ENCODE results near the gene NSUN5. TPM values are rescaled to one million over a fixed set of nuclear protein-coding genes. Genes with fewer than 3 reads are reported as not detected.

NSUN5 gene
- total RNA-seq, 4 donors from 2014 or later = 31.4 to 39.7 (median 35.0) TPM

DNA sequence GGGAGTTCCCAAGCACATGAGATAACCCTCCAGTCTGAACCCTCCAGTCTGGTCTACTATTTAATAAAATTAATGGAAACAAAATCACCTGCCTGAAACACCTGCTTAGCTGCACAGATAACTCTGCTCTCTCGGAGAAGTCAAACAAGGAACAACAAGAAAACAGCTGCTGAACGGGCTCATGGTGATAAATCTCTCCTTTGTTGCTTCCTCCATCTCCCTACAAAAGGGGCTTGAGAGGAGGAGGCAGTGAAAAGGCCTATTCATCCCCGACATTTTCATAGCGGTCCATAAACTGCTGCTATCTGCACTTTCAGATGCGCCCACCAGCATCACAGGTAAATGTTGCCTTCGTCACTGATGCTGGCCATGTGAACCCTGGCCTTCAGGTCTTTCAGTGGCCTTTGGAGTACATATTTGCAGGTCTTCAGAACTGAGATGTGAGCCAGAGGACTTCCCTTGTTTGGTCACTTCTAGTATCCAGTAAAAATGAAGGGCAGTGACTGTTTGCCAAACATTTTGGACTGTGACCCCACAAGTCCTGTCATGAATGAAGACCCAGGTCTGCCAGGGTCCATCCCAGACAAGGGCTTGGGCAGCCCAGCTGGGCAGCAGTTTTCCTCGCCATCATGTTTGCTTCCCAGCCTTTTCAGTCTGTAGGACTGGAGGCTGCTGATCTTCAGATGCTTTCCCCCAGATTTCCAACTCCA, 35.2 kb upstream of the NSUN5 start:
- intact Hi-C loops (cut with DNase I; ENCODE audit: low total_unique reads) = no loop called here
- no peak for DNase-seq (ENCODE audit: low spot score in 2 of 2)
- WGBS, 2 donors = 90% methylated on average over 7 of the region's 7 CpGs
- no peak overlapping the region for H3K4me3 ChIP-seq (ENCODE audit: low read depth, poor library complexity, severe bottlenecking)
- TF ChIP-seq, protein P1, sequence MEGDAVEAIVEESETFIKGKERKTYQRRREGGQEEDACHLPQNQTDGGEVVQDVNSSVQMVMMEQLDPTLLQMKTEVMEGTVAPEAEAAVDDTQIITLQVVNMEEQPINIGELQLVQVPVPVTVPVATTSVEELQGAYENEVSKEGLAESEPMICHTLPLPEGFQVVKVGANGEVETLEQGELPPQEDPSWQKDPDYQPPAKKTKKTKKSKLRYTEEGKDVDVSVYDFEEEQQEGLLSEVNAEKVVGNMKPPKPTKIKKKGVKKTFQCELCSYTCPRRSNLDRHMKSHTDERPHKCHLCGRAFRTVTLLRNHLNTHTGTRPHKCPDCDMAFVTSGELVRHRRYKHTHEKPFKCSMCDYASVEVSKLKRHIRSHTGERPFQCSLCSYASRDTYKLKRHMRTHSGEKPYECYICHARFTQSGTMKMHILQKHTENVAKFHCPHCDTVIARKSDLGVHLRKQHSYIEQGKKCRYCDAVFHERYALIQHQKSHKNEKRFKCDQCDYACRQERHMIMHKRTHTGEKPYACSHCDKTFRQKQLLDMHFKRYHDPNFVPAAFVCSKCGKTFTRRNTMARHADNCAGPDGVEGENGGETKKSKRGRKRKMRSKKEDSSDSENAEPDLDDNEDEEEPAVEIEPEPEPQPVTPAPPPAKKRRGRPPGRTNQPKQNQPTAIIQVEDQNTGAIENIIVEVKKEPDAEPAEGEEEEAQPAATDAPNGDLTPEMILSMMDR (IDR thresholded peaks at IDR 0.05) = no peak
- no peak for TF ChIP-seq POLR2A (IDR thresholded peaks at IDR 0.05)

DNA sequence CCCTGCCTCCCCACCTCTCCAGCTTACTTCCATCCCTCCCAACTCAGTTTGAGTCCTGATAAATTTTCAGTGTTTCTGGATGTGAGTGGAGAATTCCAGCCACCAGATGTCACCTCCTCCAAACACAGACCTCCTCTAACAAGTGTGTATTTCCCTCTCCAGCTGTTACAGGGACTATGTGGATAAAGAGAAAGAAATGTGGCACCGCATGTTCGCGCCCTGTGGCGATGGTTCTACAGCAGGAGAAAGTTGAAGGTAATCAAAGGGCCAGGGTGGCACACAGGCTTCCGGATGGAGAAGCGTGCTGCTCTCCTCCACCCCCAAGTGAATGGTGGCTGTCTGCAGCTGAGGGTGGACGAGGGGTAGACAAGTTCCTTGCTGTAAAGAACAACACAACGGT, 34.0 kb upstream of the NSUN5 start:
- TF ChIP-seq, protein P1 (IDR thresholded peaks at IDR 0.05) = no peak
- TF ChIP-seq POLR2A (IDR thresholded peaks at IDR 0.05) = no peak
- 21 to 33% methylated on average over 8 of the region's 8 CpGs for WGBS, 2 donors
- H3K4me3 ChIP-seq (ENCODE audit: low read depth, poor library complexity, severe bottlenecking) = no peak overlapping the region
- DNase-seq (ENCODE audit: low spot score in 2 of 2) = no peak
- intact Hi-C loops (cut with DNase I; ENCODE audit: low total_unique reads) = no loop called here

DNA sequence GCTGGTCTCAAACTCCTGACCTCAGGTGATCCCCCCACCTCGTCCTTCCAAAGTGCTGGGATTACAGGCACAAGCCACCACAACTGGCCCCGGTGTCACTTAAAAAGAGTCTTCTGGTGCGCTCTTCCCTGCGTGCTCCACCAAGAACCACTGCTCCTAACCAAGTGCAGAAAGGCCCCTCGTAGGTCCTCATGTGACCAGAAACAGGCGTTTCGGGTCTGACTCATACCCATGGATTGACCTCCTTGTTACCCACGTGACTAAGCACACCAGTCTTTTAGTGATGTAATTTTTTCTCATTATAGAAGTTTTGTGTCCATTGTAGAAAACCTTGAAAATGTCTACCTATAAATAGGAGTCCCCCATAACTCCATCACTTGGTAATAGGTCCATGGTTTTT, 33.3 kb upstream of the NSUN5 start:
- WGBS, 2 donors = 59 to 61% methylated on average over 8 of the region's 8 CpGs
- intact Hi-C loops (cut with DNase I; ENCODE audit: low total_unique reads) = no loop called here
- TF ChIP-seq, protein P1 (IDR thresholded peaks at IDR 0.05) = no peak
- TF ChIP-seq POLR2A (IDR thresholded peaks at IDR 0.05) = no peak
- DNase-seq (ENCODE audit: low spot score in 2 of 2) = no peak
- no peak overlapping the region for H3K4me3 ChIP-seq (ENCODE audit: low read depth, poor library complexity, severe bottlenecking)

DNA sequence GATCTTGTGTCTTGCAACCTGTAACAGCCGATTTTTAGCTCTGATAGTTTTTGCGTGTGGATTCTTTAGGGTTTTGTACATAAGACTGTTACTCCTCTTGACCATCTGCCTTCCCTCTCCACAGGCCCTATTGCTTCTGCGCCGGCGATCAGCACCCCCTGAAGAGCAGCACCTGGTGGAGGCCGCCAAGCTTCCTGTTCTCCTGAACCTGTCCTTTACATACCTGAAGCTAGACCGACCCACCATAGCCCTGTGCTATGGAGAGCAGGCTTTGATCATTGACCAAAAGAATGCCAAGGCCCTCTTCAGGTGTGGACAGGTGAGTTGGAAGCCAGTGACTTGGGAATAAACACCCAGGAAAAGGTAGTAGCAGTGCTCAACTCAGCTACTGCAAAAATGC, 31.9 kb upstream of the NSUN5 start:
- intact Hi-C loops (cut with DNase I; ENCODE audit: low total_unique reads) = no loop called here
- 70 to 80% methylated on average over 7 of the region's 7 CpGs for WGBS, 2 donors
- no peak overlapping the region for H3K4me3 ChIP-seq (ENCODE audit: low read depth, poor library complexity, severe bottlenecking)
- DNase-seq (ENCODE audit: low spot score in 2 of 2) = no peak
- TF ChIP-seq POLR2A (IDR thresholded peaks at IDR 0.05) = no peak
- TF ChIP-seq, protein P1 (IDR thresholded peaks at IDR 0.05) = no peak

DNA sequence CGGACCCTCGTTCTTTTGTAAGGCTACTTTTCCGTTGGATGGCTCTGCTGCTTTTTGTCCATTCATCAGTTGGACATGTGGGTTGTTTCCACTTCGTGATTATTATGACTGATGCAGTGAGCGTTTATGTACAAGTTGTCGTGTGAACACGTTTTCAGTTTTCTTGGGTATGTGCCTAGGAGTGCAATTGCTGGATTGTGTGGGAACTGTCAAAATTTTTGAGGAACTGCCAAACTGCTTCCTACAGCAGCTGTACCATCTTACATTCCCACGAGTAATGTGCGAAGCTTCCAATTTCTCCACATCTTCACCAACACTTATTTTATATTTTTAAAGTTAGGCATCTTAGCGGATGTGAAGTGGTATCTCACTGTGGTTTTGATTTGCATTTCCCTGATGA, 29.7 kb upstream of the NSUN5 start:
- TF ChIP-seq POLR2A (IDR thresholded peaks at IDR 0.05) = no peak
- TF ChIP-seq, protein P1 (IDR thresholded peaks at IDR 0.05) = no peak
- no peak overlapping the region for H3K4me3 ChIP-seq (ENCODE audit: low read depth, poor library complexity, severe bottlenecking)
- no peak for DNase-seq (ENCODE audit: low spot score in 2 of 2)
- 68 to 72% methylated on average over 10 of the region's 10 CpGs for WGBS, 2 donors
- intact Hi-C loops (cut with DNase I; ENCODE audit: low total_unique reads) = no loop called here

DNA sequence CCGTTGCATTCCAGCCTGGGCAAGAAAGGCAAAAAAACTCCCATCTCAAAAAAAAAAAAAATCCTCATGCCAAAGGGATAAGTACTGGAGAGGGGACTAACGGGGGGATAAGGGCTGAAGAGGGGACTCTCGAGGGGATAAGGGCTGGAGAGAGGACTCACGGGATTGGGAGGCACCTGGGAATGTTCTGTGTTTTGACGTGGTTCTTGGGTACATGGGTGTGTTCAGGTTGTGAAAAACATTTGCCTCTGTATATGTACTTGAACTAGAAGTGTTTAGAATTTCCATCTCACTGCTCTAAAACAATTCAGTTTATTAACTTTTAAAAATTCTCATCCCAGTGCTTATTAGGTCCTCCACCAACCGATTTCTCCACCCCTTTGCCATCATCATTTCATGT, 23.8 kb upstream of the NSUN5 start:
- WGBS, 2 donors = 59 to 71% methylated on average over 6 of the region's 6 CpGs
- intact Hi-C loops (cut with DNase I; ENCODE audit: low total_unique reads) = no loop called here
- TF ChIP-seq, protein P1 (IDR thresholded peaks at IDR 0.05) = no peak
- no peak for TF ChIP-seq POLR2A (IDR thresholded peaks at IDR 0.05)
- DNase-seq (ENCODE audit: low spot score in 2 of 2) = no peak
- no peak overlapping the region for H3K4me3 ChIP-seq (ENCODE audit: low read depth, poor library complexity, severe bottlenecking)

All from lower leg skin (tissue), 4 donors.